Ascending aorta (tissue), 2 donors: ENCODE measurements around the gene SLC12A8. TPM values are rescaled to one million over a fixed set of nuclear protein-coding genes. Genes with fewer than 3 reads are reported as not detected.

Experiments
- DNase-seq, 2 donors: peaks; one replicate each; pipeline ENCODE4 v3.0.0-alpha.2; 2019; ENCODE audit warnings: low spot score in 2 of 2
- H3K27ac ChIP-seq, 2 donors: fragments of 200-600 bp; sonication (generic); one replicate each; pipeline ENCODE4 v1.5.1; 2016 to 2017; ENCODE audit warnings: mild to moderate bottlenecking in 1 of 2
- H3K27me3 ChIP-seq: fragments of 200-600 bp; sonication (generic); one replicate; pipeline ENCODE4 v1.5.1; 2017
- H3K36me3 ChIP-seq, 2 donors: fragments of 200-600 bp; sonication (generic); one replicate each; pipeline ENCODE4 v1.5.1; 2016
- H3K4me1 ChIP-seq, 2 donors: fragments of 200-600 bp; sonication (generic); one replicate each; pipeline ENCODE4 v1.5.1; 2016 to 2017; ENCODE audit warnings: mild to moderate bottlenecking in 1 of 2
- H3K4me3 ChIP-seq, 2 donors: fragments of 200-600 bp; sonication (generic); one replicate each; pipeline ENCODE4 v1.5.1; 2016 to 2017; ENCODE audit warnings: mild to moderate bottlenecking in 1 of 2
- H3K9me3 ChIP-seq, 2 donors: fragments of 200-600 bp; sonication (generic); one replicate each; pipeline ENCODE4 v1.5.1; 2016
- intact Hi-C: fragments of 100-400 bp; cut with DNase I; formaldehyde crosslinking; loops from one replicate; pipeline ENCODE4 v1.15.1; 2023
- total RNA-seq: library from RNA; depleted of rRNA; stranded (reverse); fragments of >200 nt; gene quantifications from one replicate; pipeline ENCODE4 v1.1.0, GENCODE V29; 2016
- TF ChIP-seq, protein P1 (sequence below), 3 experiments: fragments of 200-600 bp in 2 of 3; fragments of 450-650 bp in 1 of 3; sonication (generic) in 2 of 3; IDR thresholded peaks; one replicate each; pipeline ENCODE4 v1.5.1; 2016 to 2019; ENCODE audit warnings: antibody characterized with exemption in 3 of 3, mild to moderate bottlenecking in 1 of 3, moderate library complexity in 1 of 3

SLC12A8 gene
- total RNA-seq, 1 donor from 2014 or later = not detected

- intact Hi-C loops = loop anchor here (5.0 to 10.0 kb wide), 3 partner anchors 266 to 1666 kb away; partner anchors contain the start of gene OSBPL11
- no peaks in the 10 kb centered on the region for H3K9me3 ChIP-seq
- H3K27me3 ChIP-seq = no peaks in the 10 kb centered on the region
- H3K4me3 ChIP-seq = peak overlapping the region in 1 of 2 donors; percentile 93
- peaks cover 18 to 35% of the 10 kb centered on the region in 2 donors for H3K4me1 ChIP-seq
- H3K27ac ChIP-seq = peak overlapping the region; percentile 95 to 98
- no peak for DNase-seq
- H3K36me3 ChIP-seq = no peaks in the 10 kb centered on the region
- TF ChIP-seq, protein P1, sequence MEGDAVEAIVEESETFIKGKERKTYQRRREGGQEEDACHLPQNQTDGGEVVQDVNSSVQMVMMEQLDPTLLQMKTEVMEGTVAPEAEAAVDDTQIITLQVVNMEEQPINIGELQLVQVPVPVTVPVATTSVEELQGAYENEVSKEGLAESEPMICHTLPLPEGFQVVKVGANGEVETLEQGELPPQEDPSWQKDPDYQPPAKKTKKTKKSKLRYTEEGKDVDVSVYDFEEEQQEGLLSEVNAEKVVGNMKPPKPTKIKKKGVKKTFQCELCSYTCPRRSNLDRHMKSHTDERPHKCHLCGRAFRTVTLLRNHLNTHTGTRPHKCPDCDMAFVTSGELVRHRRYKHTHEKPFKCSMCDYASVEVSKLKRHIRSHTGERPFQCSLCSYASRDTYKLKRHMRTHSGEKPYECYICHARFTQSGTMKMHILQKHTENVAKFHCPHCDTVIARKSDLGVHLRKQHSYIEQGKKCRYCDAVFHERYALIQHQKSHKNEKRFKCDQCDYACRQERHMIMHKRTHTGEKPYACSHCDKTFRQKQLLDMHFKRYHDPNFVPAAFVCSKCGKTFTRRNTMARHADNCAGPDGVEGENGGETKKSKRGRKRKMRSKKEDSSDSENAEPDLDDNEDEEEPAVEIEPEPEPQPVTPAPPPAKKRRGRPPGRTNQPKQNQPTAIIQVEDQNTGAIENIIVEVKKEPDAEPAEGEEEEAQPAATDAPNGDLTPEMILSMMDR (IDR thresholded peaks at IDR 0.05) = no peak
Observed at GRCh38 chr3:125051205-125051604, 161.3 kb downstream of the SLC12A8 start.

DNA sequence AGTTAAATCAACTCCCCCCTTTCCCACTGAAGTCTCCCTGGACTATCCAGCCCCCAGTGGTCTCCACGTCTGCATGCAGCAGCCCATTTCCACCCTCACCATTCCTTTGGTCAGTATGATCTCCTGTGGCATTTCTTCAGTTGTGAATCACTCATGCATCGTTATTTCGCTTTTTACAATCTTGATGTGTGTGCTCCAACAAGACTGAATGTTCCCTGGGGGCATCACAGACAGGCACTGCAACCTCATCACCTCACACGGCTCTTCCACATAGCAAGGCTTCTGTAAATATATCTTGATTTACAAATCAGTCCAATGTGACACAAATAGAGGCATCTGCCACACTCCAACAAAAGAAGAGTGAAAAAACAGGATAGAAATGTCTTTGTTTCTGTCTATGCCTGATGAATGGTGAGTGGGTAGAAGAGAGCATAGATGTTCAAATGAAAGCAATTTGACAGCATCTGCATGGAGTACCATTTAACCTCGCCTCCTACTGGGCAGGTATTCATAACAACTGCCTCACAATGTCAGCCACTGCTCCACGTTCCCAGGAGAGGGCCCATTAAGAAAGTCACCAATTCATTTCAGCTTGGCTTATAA lies 162.0 kb downstream of the SLC12A8 start:
- no peak for DNase-seq
- TF ChIP-seq, protein P1 (IDR thresholded peaks at IDR 0.05) = no peak
- Histone ChIP-seq H3K4me1 (peaks cover 18 to 40% of the 10 kb centered on the region in 2 donors), H3K4me3 (no peak overlapping the region), H3K27me3 (no peaks in the 10 kb centered on the region), H3K27ac (peak overlapping the region in 1 of 2 donors; percentile 95), H3K36me3 (no peaks in the 10 kb centered on the region), H3K9me3 (no peaks in the 10 kb centered on the region)
- intact Hi-C loops = loop anchor here (5.0 to 10.0 kb wide), 3 partner anchors 266 to 1666 kb away; partner anchors contain the start of gene OSBPL11

- Histone ChIP-seq H3K4me1 (peaks cover 31 to 53% of the 10 kb centered on the region in 2 donors), H3K27ac (no peak overlapping the region), H3K4me3 (no peak overlapping the region), H3K27me3 (no peaks in the 10 kb centered on the region), H3K36me3 (no peaks in the 10 kb centered on the region), H3K9me3 (no peaks in the 10 kb centered on the region)
- intact Hi-C loops = no loop called here
- TF ChIP-seq, protein P1 (IDR thresholded peaks at IDR 0.05) = no peak
- no peak for DNase-seq
Observed at GRCh38 chr3:125048282-125048681, 164.3 kb downstream of the SLC12A8 start.

GRCh38 chr3:125045965-125046364 lies 166.6 kb downstream of the SLC12A8 start:
- TF ChIP-seq, protein P1 (IDR thresholded peaks at IDR 0.05) = no peak
- Histone ChIP-seq H3K4me3 (no peak overlapping the region), H3K9me3 (no peaks in the 10 kb centered on the region), H3K27ac (peak overlapping the region in 1 of 2 donors; percentile 95), H3K4me1 (peaks cover 20 to 48% of the 10 kb centered on the region in 2 donors), H3K36me3 (no peaks in the 10 kb centered on the region), H3K27me3 (no peaks in the 10 kb centered on the region)
- DNase-seq = peak in 1 of 2 donors; percentile 28
- intact Hi-C loops = no loop called here

GRCh38 chr3:125045194-125045593 lies 167.4 kb downstream of the SLC12A8 start:
- Histone ChIP-seq H3K4me1 (peaks cover 20 to 54% of the 10 kb centered on the region in 2 donors), H3K27me3 (no peaks in the 10 kb centered on the region), H3K4me3 (peak overlapping the region in 1 of 2 donors; percentile 8), H3K27ac (peak overlapping the region; percentile 94 to 95), H3K36me3 (no peaks in the 10 kb centered on the region), H3K9me3 (no peaks in the 10 kb centered on the region)
- TF ChIP-seq, protein P1 (IDR thresholded peaks at IDR 0.05) = no peak
- DNase-seq = peak in 1 of 2 donors; percentile 62
- intact Hi-C loops = no loop called here
